ENCODE data around the gene ASCC2. TPM values are rescaled to one million over a fixed set of nuclear protein-coding genes. Genes with fewer than 3 reads are reported as not detected.

The ASCC2 gene
- total RNA-seq, 2 donors from 2014 or later, result 31.3 to 37.2 TPM

GRCh38 chr22:29801153-29801552 is 36.9 kb downstream of the ASCC2 start:
- intact Hi-C loops (cut with DNase I), result no loop called here
- DNase-seq (ENCODE audit: low spot score), result no peak

- peak; percentile 96 for DNase-seq (ENCODE audit: low spot score)
- intact Hi-C loops (cut with DNase I), result no loop called here
Observed at GRCh38 chr22:29799217-29799680, 38.8 kb downstream of the ASCC2 start.

- intact Hi-C loops (cut with DNase I), result no loop called here
Observed at GRCh38 chr22:29798801-29799200, 39.3 kb downstream of the ASCC2 start.

GRCh38 chr22:29798318-29798717 is 39.8 kb downstream of the ASCC2 start:
- intact Hi-C loops (cut with DNase I), result no loop called here
- no peak for DNase-seq (ENCODE audit: low spot score)

More at GRCh38 chr22:29798801-29799200, 39.3 kb downstream of the ASCC2 start:
- no peak for DNase-seq (ENCODE audit: low spot score)

GRCh38 chr22:29797351-29797750 is 40.7 kb downstream of the ASCC2 start:
- intact Hi-C loops (cut with DNase I), result no loop called here
- DNase-seq (ENCODE audit: low spot score), result no peak

- no peak for DNase-seq (ENCODE audit: low spot score)
- intact Hi-C loops (cut with DNase I), result no loop called here
Observed at GRCh38 chr22:29795663-29796062, 42.4 kb downstream of the ASCC2 start.

- DNase-seq (ENCODE audit: low spot score), result no peak
- intact Hi-C loops (cut with DNase I), result no loop called here
Observed at GRCh38 chr22:29793396-29793795, 44.7 kb downstream of the ASCC2 start.

- no peak for DNase-seq (ENCODE audit: low spot score)
- intact Hi-C loops (cut with DNase I), result no loop called here
Observed at GRCh38 chr22:29790061-29790460, 48.0 kb downstream of the ASCC2 start.

GRCh38 chr22:29788339-29789279 is 49.5 kb downstream of the ASCC2 start:
- no peak for DNase-seq (ENCODE audit: low spot score)
- intact Hi-C loops (cut with DNase I), result no loop called here

- DNase-seq (ENCODE audit: low spot score), result no peak
- intact Hi-C loops (cut with DNase I), result no loop called here
Observed at GRCh38 chr22:29787371-29787980, 50.6 kb downstream of the ASCC2 start.

GRCh38 chr22:29786031-29786430 is 52.0 kb downstream of the ASCC2 start:
- intact Hi-C loops (cut with DNase I), result no loop called here
- DNase-seq (ENCODE audit: low spot score), result no peak

GRCh38 chr22:29784451-29785361 is 53.4 kb downstream of the ASCC2 start:
- intact Hi-C loops (cut with DNase I), result no loop called here
- DNase-seq (ENCODE audit: low spot score), result peak; percentile 91

- DNase-seq (ENCODE audit: low spot score), result no peak
- intact Hi-C loops (cut with DNase I), result no loop called here
Observed at GRCh38 chr22:29782061-29782845, 55.8 kb downstream of the ASCC2 start.

- intact Hi-C loops (cut with DNase I), result no loop called here
- no peak for DNase-seq (ENCODE audit: low spot score)
Observed at GRCh38 chr22:29780748-29781676, 57.1 kb downstream of the ASCC2 start.

GRCh38 chr22:29780220-29780619 is 57.9 kb downstream of the ASCC2 start:
- no peak for DNase-seq (ENCODE audit: low spot score)
- intact Hi-C loops (cut with DNase I), result no loop called here

- intact Hi-C loops (cut with DNase I), result no loop called here
- no peak for DNase-seq (ENCODE audit: low spot score)
Observed at GRCh38 chr22:29773233-29773632, 64.8 kb downstream of the ASCC2 start.

- DNase-seq (ENCODE audit: low spot score), result no peak
- intact Hi-C loops (cut with DNase I), result no loop called here
Observed at GRCh38 chr22:29772170-29772641, 65.9 kb downstream of the ASCC2 start.

Measured in posterior vena cava (tissue), 2 donors.